Measurements from ENCODE around the gene KRTAP4-12.
"Not testable (repeated sequence)": the region's sequence is repeated elsewhere in the genome, so short reads cannot be mapped to it uniquely, and the experiment has no call there.

The KRTAP4-12 gene

DNA sequence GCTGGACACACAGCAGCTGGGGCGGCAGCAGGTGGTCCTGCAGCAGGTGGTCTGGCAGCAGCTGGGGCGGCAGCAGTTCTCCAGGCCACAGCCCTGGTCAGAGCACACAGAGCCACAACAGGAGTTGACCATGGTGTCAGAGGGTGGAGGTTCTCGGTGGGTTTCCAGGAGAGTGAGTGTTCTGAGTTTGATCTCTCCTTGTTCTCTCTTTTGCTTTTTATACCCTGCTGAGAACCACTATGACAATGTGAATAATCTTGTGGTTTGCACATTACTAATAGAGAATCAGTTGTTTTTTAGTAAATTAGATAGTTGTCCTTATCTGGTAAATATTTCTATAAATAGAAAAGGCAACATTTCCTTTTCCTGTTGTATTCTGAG, at the start of gene KRTAP4-12:
Gene KRTAP4-12 (minus strand): TSS at position 192 of the 381 bp plus-strand sequence. CDS start 60 bp downstream, at position 132.
- not testable (repeated sequence) for DNase-seq (ENCODE audit: low read depth in 2 of 2)

- no peak for DNase-seq (ENCODE audit: low read depth in 2 of 2)
Observed at GRCh38 chr17:41171886-41172285, 47.9 kb upstream of the KRTAP4-12 start.

GRCh38 chr17:41168121-41168520, 44.1 kb upstream of the KRTAP4-12 start, which contains the start of gene KRTAP4-3:
KRTAP4-3 (minus strand) TSS chr17:41168221; CDS start chr17:41168172, 49 bp downstream.
- DNase-seq (ENCODE audit: low read depth in 2 of 2) = no peak

DNA sequence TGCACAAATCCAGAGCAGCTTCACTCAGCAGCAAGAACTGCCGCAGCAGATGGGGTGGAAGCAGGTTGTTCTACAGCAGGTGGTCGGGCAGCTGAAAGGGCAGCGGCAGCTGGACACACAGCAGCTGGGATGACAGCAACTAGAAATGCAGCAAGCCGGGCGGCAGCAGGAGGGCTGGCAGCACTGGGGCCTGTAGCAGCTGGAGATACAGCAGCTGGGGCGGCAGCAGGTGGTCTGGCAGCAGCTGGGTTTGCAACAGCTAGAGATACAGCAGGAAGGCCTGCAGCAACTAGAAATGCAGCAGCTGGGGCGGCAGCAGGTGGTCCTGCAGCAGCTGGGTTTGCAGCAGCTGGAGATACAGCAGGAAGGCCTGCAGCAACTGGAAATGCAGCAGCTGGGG, 43.6 kb upstream of the KRTAP4-12 start:
- no peak for DNase-seq (ENCODE audit: low read depth in 2 of 2)

DNA sequence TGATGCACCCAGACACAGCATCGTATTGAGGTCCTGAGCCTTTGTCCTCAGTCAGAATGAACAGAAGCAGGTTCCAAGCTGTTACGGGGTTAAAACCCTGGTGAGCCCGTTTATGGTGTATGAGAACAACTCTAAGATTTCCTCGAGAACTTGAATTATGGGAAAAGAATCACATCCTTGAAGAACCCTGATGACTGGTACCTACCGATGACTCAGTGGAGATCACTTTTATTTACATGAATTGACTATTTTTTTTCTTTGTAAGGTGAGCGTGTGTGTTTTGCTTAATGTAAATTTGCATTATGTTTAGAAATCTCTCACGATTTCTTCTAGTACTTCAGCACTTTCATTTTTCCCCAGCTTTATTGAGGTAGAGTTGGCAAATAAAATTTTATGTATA, 39.8 kb upstream of the KRTAP4-12 start:
- DNase-seq (ENCODE audit: low read depth in 2 of 2) = no peak

DNA sequence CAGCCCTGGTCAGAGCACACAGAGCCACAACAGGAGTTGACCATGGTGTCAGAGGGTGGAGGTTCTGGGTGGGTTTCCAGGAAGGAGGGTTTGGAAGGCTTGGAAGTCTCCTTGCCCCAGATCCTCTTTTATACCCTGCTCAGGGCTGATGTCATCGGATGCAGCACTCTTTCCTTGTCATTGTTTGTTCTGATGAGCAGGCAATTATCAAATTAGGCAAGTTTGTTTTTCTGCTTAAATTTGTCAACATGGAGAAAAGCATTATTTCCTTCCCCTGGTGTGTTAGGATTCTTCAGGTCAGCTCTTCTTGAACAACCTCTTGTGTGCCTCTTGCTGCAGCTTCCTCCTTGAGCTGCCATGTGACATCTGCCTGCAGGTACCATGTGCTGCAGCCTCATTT, 36.7 kb upstream of the KRTAP4-12 start, which contains the start of gene KRTAP4-4:
Gene KRTAP4-4 (minus strand): TSS at position 101 of the 400 bp plus-strand sequence. CDS start 57 bp downstream, at position 44.
- DNase-seq (ENCODE audit: low read depth in 2 of 2) = no peak

DNA sequence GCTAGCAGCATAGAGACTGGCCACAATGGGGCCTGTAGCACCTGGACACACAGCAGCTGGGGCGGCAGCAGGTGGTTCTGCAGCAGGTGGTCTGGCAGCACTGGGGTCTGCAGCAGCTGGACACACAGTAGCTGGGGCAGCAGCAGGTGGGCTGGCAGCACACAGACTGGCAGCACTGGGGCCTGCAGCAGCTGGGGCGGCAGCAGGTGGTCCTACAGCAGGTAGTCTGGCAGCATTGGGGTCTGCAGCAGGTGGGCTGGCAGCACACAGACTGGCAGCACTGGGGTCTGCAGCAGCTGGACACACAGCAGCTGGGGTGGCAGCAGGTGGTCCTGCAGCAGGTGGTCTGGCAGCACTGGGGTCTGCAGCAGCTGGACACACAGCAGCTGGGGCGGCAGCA, 36.2 kb upstream of the KRTAP4-12 start:
- DNase-seq (ENCODE audit: low read depth in 2 of 2) = not testable (repeated sequence)

DNA sequence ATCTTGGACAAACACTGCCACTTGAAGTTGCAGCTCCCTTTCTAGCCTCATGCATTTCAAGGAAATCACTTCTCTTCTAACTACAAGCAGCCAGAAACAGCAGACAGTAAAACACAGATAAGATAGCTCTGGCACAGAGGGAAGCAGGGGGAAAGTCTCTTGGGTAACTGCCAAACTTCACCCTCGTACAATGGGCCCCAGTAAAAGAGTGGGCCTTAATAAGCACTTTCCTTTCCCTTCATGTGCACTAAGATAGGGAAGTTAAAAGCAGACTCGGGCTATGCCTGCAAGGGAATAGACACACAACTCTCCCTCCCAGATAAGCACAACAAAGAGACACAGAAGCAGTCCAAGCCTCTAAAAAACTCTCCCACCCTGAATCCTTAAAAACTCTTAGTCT, 29.9 kb upstream of the KRTAP4-12 start:
- no peak for DNase-seq (ENCODE audit: low read depth in 2 of 2)

GRCh38 chr17:41151525-41151924, 27.5 kb upstream of the KRTAP4-12 start:
- no peak for DNase-seq (ENCODE audit: low read depth in 2 of 2)

DNA sequence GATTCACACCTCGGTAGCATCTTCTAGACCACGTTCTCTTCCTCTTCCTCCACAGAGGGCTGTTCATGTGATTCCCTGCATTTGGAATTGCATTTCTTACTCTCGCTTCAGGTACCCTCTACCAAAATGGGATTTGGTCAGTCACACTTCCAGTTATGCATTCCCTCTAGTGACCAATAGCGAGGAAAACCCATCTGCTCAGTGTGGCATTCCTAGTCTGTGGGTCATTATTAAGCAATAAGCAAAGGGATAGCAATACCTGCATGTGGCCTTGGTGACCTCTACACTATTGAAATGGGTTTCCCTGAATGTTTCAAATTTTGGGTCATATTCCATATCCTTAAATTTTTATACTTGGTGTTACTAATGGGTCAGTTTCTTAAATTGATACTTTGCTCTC, 26.0 kb upstream of the KRTAP4-12 start:
- DNase-seq (ENCODE audit: low read depth in 2 of 2) = no peak

DNA sequence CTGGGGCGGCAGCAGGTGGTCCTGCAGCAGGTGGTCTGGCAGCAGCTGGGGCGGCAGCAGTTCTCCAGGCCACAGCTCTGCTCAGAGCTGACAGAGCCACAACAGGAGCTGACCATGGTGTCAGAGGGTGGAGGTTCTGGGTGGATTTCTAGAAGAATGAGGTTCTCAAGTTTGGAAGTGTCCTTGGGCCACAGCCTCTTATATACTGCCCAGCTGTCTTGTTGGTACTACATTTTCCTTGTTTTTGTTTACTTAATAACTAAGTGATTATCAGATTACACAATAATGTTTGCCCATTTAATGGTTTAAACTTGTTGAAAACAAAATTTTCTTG, 25.6 kb upstream of the KRTAP4-12 start, which contains the start of gene KRTAP4-5:
Gene KRTAP4-5 (minus strand): TSS at position 174 of the 334 bp plus-strand sequence. CDS start 58 bp downstream, at position 116.
- no peak for DNase-seq (ENCODE audit: low read depth in 2 of 2)

GRCh38 chr17:41148971-41149651, 25.1 kb upstream of the KRTAP4-12 start:
- DNase-seq (ENCODE audit: low read depth in 2 of 2) = not testable (repeated sequence)

DNA sequence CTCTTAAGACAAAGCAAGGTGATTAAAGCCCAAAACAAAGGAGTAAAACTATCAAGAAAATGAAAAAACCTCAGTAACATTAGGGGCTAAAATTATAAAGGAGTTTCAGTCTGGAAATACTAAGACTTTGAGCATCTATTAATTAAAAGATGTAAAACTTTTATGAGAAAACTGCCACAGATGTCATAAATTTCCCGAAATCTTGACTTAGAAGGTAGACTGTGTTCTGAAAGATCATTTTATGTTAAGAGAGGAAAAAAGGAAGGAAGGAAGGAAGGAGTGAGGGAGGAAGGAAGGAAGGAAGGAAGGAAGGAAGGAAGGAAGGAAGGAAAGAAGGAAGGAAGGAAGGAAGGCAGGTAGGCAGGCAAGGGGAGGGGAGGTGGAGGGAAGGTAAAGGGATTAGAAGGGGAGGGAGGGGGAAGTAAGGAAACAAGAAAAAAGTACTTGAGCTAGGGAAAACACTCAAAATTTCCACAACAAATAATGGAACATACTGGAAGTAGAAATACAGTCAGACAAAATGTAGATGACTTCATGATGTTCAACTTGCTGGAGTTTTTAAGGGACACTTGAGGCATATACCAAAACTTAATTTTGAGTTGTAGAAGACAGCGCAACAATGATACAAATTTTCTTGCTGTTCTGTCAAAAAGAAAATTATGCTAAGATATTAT, 23.7 kb upstream of the KRTAP4-12 start:
- DNase-seq (ENCODE audit: low read depth in 2 of 2) = no peak

GRCh38 chr17:41145261-41145660, 21.3 kb upstream of the KRTAP4-12 start:
- DNase-seq (ENCODE audit: low read depth in 2 of 2) = no peak

GRCh38 chr17:41144846-41145245, 20.9 kb upstream of the KRTAP4-12 start:
- no peak for DNase-seq (ENCODE audit: low read depth in 2 of 2)

GRCh38 chr17:41141361-41141760, 17.4 kb upstream of the KRTAP4-12 start:
- DNase-seq (ENCODE audit: low read depth in 2 of 2) = no peak

GRCh38 chr17:41140360-41141131, 16.6 kb upstream of the KRTAP4-12 start, which contains the start of gene KRTAP4-6:
KRTAP4-6 (minus strand) TSS chr17:41140544; CDS start chr17:41140487, 57 bp downstream.
- DNase-seq (ENCODE audit: low read depth in 2 of 2) = no peak

DNA sequence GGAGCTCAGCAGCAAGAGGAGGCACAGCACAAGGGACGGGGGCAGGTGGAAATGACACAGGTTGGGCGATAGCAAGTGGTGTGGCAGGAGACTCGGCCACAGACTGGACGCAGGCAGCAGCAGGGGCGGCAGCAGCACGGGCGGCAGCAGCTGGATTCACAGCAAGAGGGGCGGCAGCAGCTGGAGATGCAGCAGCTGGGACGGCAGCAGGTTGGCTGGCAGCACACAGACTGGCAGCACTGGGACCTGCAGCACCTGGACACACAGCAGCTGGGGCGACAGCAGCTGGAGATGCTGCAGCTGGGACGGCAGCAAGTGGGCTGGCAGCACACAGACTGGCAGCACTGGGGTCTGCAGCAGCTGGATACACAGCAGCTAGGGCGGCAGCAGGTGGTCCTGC, 15.9 kb upstream of the KRTAP4-12 start:
- DNase-seq (ENCODE audit: low read depth in 2 of 2) = not testable (repeated sequence)

- DNase-seq (ENCODE audit: low read depth in 2 of 2) = no peak
Observed at GRCh38 chr17:41133880-41134735, 10.1 kb upstream of the KRTAP4-12 start.

GRCh38 chr17:41131979-41132378, 8.0 kb upstream of the KRTAP4-12 start:
- DNase-seq (ENCODE audit: low read depth in 2 of 2) = no peak

DNA sequence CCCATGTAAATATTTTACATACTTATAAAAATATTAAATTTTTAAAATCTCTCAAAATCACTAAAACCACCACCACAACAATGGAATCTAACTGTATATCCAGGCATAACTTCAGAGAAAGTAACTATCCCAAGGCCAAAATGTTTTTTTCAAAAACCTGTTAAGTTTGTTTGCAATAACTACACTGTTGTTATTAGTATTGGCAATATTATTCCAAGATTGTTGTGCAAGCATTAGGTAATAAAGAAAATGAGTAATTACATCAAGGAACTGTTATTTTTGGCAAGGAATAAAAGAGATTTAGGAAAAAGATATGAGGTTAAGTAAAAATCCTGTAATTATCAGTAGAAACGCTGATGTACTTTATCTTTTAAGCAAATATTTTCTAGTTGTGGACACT, 3.4 kb upstream of the KRTAP4-12 start:
- DNase-seq (ENCODE audit: low read depth in 2 of 2) = no peak
